ENCODE results near the gene IGFBP7.

Gene IGFBP7

GRCh38 chr4:57099363-57099762 lies 10.8 kb downstream of the IGFBP7 start:
- TF ChIP-seq, protein P1, sequence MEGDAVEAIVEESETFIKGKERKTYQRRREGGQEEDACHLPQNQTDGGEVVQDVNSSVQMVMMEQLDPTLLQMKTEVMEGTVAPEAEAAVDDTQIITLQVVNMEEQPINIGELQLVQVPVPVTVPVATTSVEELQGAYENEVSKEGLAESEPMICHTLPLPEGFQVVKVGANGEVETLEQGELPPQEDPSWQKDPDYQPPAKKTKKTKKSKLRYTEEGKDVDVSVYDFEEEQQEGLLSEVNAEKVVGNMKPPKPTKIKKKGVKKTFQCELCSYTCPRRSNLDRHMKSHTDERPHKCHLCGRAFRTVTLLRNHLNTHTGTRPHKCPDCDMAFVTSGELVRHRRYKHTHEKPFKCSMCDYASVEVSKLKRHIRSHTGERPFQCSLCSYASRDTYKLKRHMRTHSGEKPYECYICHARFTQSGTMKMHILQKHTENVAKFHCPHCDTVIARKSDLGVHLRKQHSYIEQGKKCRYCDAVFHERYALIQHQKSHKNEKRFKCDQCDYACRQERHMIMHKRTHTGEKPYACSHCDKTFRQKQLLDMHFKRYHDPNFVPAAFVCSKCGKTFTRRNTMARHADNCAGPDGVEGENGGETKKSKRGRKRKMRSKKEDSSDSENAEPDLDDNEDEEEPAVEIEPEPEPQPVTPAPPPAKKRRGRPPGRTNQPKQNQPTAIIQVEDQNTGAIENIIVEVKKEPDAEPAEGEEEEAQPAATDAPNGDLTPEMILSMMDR (IDR thresholded peaks at IDR 0.05; ENCODE audit: low read depth, low read length): no peak
- H3K4me3 ChIP-seq (replicated peaks in 1 of 2; ENCODE audit: low read depth in 2 of 2, low read length in 2 of 2): no peak overlapping the region

DNA sequence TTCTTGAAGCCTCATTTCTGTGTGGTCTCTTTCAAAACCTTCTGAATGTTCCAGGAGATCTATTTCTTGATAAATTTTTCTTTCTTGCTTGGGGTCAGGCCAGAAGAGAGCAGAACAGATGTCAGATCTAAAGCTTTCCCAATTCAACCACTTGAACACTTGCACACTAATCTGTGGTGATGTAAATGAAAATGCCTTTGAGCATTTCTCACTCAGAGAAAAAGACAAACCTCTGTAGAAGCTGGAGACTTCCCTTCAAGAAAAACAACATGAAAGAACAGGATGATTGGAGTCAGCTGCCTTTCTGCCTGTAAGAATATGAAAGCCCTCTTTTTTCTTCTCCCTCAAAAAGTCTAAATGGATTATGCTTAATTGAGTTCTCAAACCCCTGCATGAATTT lies 11.2 kb downstream of the IGFBP7 start:
- TF ChIP-seq, protein P1 (IDR thresholded peaks at IDR 0.05; ENCODE audit: low read depth, low read length): no peak
- peak; percentile 85 to 90 for DNase-seq (ENCODE audit: low read depth in 2 of 2)

More at GRCh38 chr4:57099363-57099762, 10.8 kb downstream of the IGFBP7 start:
- peak in 1 of 2 donors; percentile 37 for DNase-seq (ENCODE audit: low read depth in 2 of 2)

DNA sequence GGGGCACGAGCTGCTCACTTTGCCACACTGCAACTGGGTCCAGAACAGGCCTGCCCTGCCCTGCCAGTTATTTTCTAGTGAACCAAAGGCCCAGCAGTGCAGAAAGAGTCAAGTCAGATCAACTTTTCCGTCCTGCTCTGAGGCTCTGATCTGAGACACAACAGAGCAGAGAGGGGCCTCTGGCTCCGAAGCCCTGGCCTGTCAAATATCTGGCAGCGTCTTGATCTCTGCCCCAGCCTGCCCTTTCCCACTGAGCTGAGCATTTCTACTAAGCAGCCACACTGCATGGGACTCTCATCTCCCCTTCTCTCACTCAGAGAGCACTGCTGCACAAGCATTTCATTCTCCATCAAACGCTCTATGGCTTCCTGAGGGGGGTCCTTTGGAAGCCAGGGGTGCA lies 11.8 kb downstream of the IGFBP7 start:
- TF ChIP-seq, protein P1 (IDR thresholded peaks at IDR 0.05; ENCODE audit: low read depth, low read length): no peak

More for the DNA sequence above, 11.2 kb downstream of the IGFBP7 start:
- no peak overlapping the region for H3K4me3 ChIP-seq (replicated peaks in 1 of 2; ENCODE audit: low read depth in 2 of 2, low read length in 2 of 2)

DNA sequence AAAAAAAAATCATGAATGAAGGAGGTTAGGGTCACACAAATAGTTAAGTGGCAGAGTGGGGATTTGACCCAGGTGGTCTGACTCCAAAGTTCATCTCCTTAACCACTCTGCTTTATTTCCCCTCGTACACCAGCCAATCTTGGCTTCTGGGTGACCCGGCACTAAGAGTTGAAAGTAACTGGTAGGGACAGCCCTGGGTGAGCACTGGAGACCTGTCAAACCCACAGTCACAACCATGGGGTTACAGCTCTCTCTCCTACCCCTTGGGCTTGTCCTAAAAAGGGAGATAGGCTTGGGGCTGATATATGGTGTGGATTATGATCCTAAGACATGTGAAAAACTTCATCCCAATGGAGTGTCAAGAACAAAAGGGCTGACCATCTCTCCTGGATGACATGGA lies 12.5 kb downstream of the IGFBP7 start:
- TF ChIP-seq, protein P1 (IDR thresholded peaks at IDR 0.05; ENCODE audit: low read depth, low read length): no peak
- DNase-seq (ENCODE audit: low read depth in 2 of 2): peak in 1 of 2 donors; percentile 11
- no peak overlapping the region for H3K4me3 ChIP-seq (replicated peaks in 1 of 2; ENCODE audit: low read depth in 2 of 2, low read length in 2 of 2)

More for the DNA sequence above, 11.8 kb downstream of the IGFBP7 start:
- no peak for DNase-seq (ENCODE audit: low read depth in 2 of 2)
- no peak overlapping the region for H3K4me3 ChIP-seq (replicated peaks in 1 of 2; ENCODE audit: low read depth in 2 of 2, low read length in 2 of 2)

DNA sequence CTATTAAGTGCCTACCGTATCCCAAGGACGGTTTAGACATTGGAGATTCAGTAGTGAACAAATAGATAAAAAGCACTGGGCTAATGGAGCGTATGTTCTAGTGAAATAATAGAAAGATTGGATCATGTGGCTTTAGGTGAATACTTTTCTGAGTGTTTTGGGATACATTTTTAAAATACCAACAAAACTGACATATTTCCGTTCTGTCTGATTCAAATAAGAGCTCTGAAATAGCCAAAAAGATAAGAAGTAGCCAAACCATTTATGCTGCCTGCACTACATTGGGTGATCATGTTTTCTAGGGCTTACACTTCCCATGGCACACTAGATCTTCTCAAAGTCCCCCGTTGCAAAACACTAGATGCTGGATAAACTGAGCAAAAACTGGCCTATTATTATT lies 14.2 kb downstream of the IGFBP7 start:
- TF ChIP-seq, protein P1 (IDR thresholded peaks at IDR 0.05; ENCODE audit: low read depth, low read length): no peak
- peak; percentile 61 to 90 for DNase-seq (ENCODE audit: low read depth in 2 of 2)

GRCh38 chr4:57095245-57095644 lies 14.9 kb downstream of the IGFBP7 start:
- no peak overlapping the region for H3K4me3 ChIP-seq (replicated peaks in 1 of 2; ENCODE audit: low read depth in 2 of 2, low read length in 2 of 2)
- TF ChIP-seq, protein P1 (IDR thresholded peaks at IDR 0.05; ENCODE audit: low read depth, low read length): no peak
- no peak for DNase-seq (ENCODE audit: low read depth in 2 of 2)

More for the DNA sequence above, 14.2 kb downstream of the IGFBP7 start:
- H3K4me3 ChIP-seq (replicated peaks in 1 of 2; ENCODE audit: low read depth in 2 of 2, low read length in 2 of 2): no peak overlapping the region

GRCh38 chr4:57094832-57095223 lies 15.4 kb downstream of the IGFBP7 start:
- TF ChIP-seq, protein P1 (IDR thresholded peaks at IDR 0.05; ENCODE audit: low read depth, low read length): no peak
- H3K4me3 ChIP-seq (replicated peaks in 1 of 2; ENCODE audit: low read depth in 2 of 2, low read length in 2 of 2): no peak overlapping the region
- peak; percentile 65 to 92 for DNase-seq (ENCODE audit: low read depth in 2 of 2)
